Measurements from ENCODE around the gene TMEM203. TPM values are rescaled to one million over a fixed set of nuclear protein-coding genes. Genes with fewer than 3 reads are reported as not detected.

Gene TMEM203
- polyA plus RNA-seq, 1 of the 3 experiments (the other 2 are of a cell fraction), result 55.6 TPM

GRCh38 chr9:137180491-137180890 lies 25.0 kb downstream of the TMEM203 start (continued):
- TF ChIP-seq EZH2phosphoT487 (IDR thresholded peaks at IDR 0.05; ENCODE audit: borderline replicate concordance, low read depth) (no peak), NFIC (IDR thresholded peaks at IDR 0.05; ENCODE audit: borderline replicate concordance) (no peak)

DNA sequence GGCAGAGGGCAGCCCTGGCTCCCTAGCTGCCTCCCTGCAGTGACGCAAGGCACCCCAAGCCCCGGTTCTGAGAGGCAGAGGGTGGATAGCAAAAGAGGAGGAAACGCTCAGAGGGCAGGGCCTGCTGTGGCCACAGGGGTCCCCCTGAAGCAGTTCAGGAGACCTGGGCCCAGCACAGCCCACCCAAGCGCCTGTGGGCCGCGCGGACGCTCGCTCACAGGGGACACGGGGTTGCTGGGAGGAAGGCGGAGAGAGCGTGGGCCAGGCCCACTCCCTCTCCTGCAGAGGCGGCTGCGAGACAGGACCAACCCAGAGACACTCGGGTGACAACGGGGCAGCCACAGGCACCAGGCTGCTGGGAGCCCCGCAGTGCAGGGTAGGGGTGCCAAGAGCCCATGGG lies 25.7 kb downstream of the TMEM203 start:
- no peak overlapping the region for H3K9ac ChIP-seq
- peaks cover 0 to 2% of the 10 kb centered on the region in 2 experiments; a peak in 1 of 4 replicates for H3K4me1 ChIP-seq (ENCODE audit: control insufficient read depth in 1 of 2, insufficient read depth in 2 of 2, low read depth in 1 of 2, low read length in 1 of 2)
- no peak overlapping the region for H2AFZ ChIP-seq (ENCODE audit: low read depth)
- H3K36me3 ChIP-seq (replicated peaks in 1 of 2; ENCODE audit: control insufficient read depth in 1 of 2, insufficient read depth in 2 of 2, low read length in 1 of 2), result peaks cover 0 to 60% of the 10 kb centered on the region in 2 experiments
- H3K4me3 ChIP-seq (ENCODE audit: low read depth in 2 of 2, low read length in 1 of 2), result no peak overlapping the region
- H3F3A ChIP-seq (replicated peaks; ENCODE audit: insufficient read depth), result no peaks in the 10 kb centered on the region
- no peak overlapping the region for H3K4me2 ChIP-seq
- no peaks in the 10 kb centered on the region for H3K79me2 ChIP-seq (ENCODE audit: insufficient read depth)
- no peaks in the 10 kb centered on the region for H3K9me2 ChIP-seq
- no peaks in the 10 kb centered on the region for H3K27me3 ChIP-seq (ENCODE audit: insufficient read depth)
- whole genome bisulfite sequencing (ENCODE audit: low lambda C conversion rate), result 98% methylated on average over 15 of the region's 17 CpGs
- no peaks in the 10 kb centered on the region for H4K20me1 ChIP-seq (ENCODE audit: insufficient read depth)
- POLR2A ChIA-PET, result interaction anchor here (0.7 kb wide), 1 partner anchor 9 kb away, joined by 3 read pairs; no protein-coding TSS in a partner anchor
- H3K27ac ChIP-seq (ENCODE audit: low read depth in 2 of 2, low read length in 1 of 2), result no peak overlapping the region
- H3K9me3 ChIP-seq, result no peaks in the 10 kb centered on the region
- TF ChIP-seq, protein P1, sequence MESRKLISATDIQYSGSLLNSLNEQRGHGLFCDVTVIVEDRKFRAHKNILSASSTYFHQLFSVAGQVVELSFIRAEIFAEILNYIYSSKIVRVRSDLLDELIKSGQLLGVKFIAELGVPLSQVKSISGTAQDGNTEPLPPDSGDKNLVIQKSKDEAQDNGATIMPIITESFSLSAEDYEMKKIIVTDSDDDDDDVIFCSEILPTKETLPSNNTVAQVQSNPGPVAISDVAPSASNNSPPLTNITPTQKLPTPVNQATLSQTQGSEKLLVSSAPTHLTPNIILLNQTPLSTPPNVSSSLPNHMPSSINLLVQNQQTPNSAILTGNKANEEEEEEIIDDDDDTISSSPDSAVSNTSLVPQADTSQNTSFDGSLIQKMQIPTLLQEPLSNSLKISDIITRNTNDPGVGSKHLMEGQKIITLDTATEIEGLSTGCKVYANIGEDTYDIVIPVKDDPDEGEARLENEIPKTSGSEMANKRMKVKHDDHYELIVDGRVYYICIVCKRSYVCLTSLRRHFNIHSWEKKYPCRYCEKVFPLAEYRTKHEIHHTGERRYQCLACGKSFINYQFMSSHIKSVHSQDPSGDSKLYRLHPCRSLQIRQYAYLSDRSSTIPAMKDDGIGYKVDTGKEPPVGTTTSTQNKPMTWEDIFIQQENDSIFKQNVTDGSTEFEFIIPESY (IDR thresholded peaks at IDR 0.05; ENCODE audit: borderline replicate concordance, low read depth), result no peak
- TF ChIP-seq FOXM1 (IDR thresholded peaks at IDR 0.05; ENCODE audit: low read depth) (no peak), USF2 (IDR thresholded peaks at IDR 0.05; ENCODE audit: borderline replicate concordance, low read depth, low read length) (no peak), TAF1 (IDR thresholded peaks at IDR 0.05; ENCODE audit: borderline replicate concordance, low read depth, low read length) (no peak), POLR2AphosphoS5 (IDR thresholded peaks at IDR 0.05; ENCODE audit: low read depth, low read length) (no peak)
- CTCF ChIA-PET, result no interaction called here
- DNase-seq, result no peak

DNA sequence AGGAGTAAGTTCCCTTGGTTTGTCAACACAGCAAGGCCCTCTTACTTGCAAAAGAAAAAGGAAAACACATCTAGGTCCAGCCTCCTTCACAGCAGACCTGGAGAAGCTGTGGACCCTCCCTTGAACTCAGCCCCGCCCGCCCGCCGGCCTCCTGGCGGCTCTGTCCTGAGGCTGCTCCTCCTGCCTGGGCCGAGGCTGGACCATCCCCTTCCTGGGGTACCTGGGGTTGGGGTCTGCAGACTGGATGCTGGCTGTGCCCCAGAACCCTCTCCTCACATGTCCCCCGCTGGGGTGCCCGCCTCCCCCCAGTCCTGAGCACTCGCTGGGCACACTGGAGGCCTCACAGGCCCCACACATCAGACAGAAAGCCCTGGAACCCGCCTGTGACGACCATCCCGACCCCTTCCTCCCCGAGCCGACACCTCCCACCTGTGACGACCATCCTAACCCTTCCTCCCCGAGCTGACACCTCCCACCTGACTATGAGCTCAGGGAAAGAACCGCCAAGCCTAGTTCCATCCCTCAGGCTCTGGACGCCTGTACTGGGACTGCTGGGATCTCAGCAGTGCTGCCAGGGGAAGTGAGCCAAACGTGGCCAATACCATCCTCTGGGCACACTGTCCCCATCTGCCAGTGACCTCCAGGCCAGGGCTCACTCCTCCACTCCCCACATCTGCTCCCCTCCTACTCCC lies 26.4 kb downstream of the TMEM203 start:
- no peaks in the 10 kb centered on the region for H3K9me2 ChIP-seq
- no peaks in the 10 kb centered on the region for H3K79me2 ChIP-seq (ENCODE audit: insufficient read depth)
- no peak overlapping the region for H3K4me3 ChIP-seq (ENCODE audit: low read depth in 2 of 2, low read length in 1 of 2)
- no peaks in the 10 kb centered on the region for H4K20me1 ChIP-seq (ENCODE audit: insufficient read depth)
- no peak overlapping the region for H3K27ac ChIP-seq (ENCODE audit: low read depth in 2 of 2, low read length in 1 of 2)
- peaks cover 0 to 4% of the 10 kb centered on the region in 2 experiments; a peak in 1 of 4 replicates for H3K4me1 ChIP-seq (ENCODE audit: control insufficient read depth in 1 of 2, insufficient read depth in 2 of 2, low read depth in 1 of 2, low read length in 1 of 2)
- no peak overlapping the region for H3K9ac ChIP-seq
- no peak overlapping the region for H2AFZ ChIP-seq (ENCODE audit: low read depth)
- no peaks in the 10 kb centered on the region for H3K27me3 ChIP-seq (ENCODE audit: insufficient read depth)
- 90% methylated on average over 16 of the region's 19 CpGs for whole genome bisulfite sequencing (ENCODE audit: low lambda C conversion rate)
- TF ChIP-seq RCOR1 (IDR thresholded peaks at IDR 0.05; ENCODE audit: low read length) (no peak), RAD21 (IDR thresholded peaks at IDR 0.05; ENCODE audit: low read length) (no peak), TEAD4 (IDR thresholded peaks at IDR 0.05; ENCODE audit: borderline replicate concordance, insufficient read depth) (no peak), SMC3 (IDR thresholded peaks at IDR 0.05; ENCODE audit: low read depth, low read length) (no peak), EZH2phosphoT487 (IDR thresholded peaks at IDR 0.05; ENCODE audit: borderline replicate concordance, low read depth) (no peak), SIN3A (IDR thresholded peaks at IDR 0.05; ENCODE audit: borderline replicate concordance, low read depth, low read length) (no peak), MEF2A (IDR thresholded peaks at IDR 0.05; ENCODE audit: borderline replicate concordance, low read depth) (no peak), JUND (IDR thresholded peaks at IDR 0.05) (no peak), MXI1 (IDR thresholded peaks at IDR 0.05; ENCODE audit: low read depth, low read length) (no peak), POLR2AphosphoS5 (IDR thresholded peaks at IDR 0.05; ENCODE audit: low read depth, low read length) (no peak), CHD2 (IDR thresholded peaks at IDR 0.05; ENCODE audit: low read length, partially characterized antibody) (no peak), FOXM1 (IDR thresholded peaks at IDR 0.05; ENCODE audit: low read depth) (no peak), EP300 (IDR thresholded peaks at IDR 0.05; ENCODE audit: borderline replicate concordance in 1 of 2, low read depth in 1 of 2, low read length in 1 of 2) (no peak), NRF1 (IDR thresholded peaks at IDR 0.05; ENCODE audit: low read depth, low read length) (no peak)
- no peaks in the 10 kb centered on the region for H3K9me3 ChIP-seq
- peaks cover 0 to 53% of the 10 kb centered on the region in 2 experiments for H3K36me3 ChIP-seq (replicated peaks in 1 of 2; ENCODE audit: control insufficient read depth in 1 of 2, insufficient read depth in 2 of 2, low read length in 1 of 2)
- H3F3A ChIP-seq (replicated peaks; ENCODE audit: insufficient read depth), result no peaks in the 10 kb centered on the region
- no peak overlapping the region for H3K4me2 ChIP-seq
- ChIA-PET POLR2A (no interaction called here), CTCF (interaction anchor here (1.4 kb wide), 1 partner anchor 58 kb away, joined by 5 read pairs; no protein-coding TSS in a partner anchor)
- no peak for DNase-seq
